HepG2 (cell line): ENCODE results near the gene ARG2. TPM values are rescaled to one million over a fixed set of nuclear protein-coding genes. Genes with fewer than 3 reads are reported as not detected.

Source experiments
- ATAC-seq: fragments of 200-7000 bp; cut with Tn5 transposase; 3 replicates; pipeline ENCODE4 v1.9.1; 2020; ENCODE audit warnings: mild to moderate bottlenecking, moderate library complexity
- BruUV-seq: library from RNA; stranded (reverse); fragments of 400-500 nt; replicated peaks from 2 replicates; lab custom pipeline; 2021; lab: Mats Ljungman, UMichigan
- CTCF ChIA-PET: fragments of 300-600 bp; formaldehyde crosslinking; extraction: SDS; loops from one replicate; lab custom pipeline; 2021; ENCODE audit warnings: low total read pairs, inconsistent platforms, low intra/inter-chr PET ratio; lab: Yijun Ruan, JAX
- POLR2A ChIA-PET: fragments of 350-600 bp; sonication (Branson Sonifier 250); formaldehyde crosslinking; loops from one replicate; lab custom pipeline; 2020; ENCODE audit warnings: antibody characterized with exemption, inconsistent platforms; lab: Yijun Ruan, JAX
- DNase-seq: peaks from one replicate; pipeline ENCODE4 v3.0.0-alpha.2; 2015; ENCODE audit warnings: low spot score
- FAIRE-seq: peaks from 3 replicates; lab custom pipeline; 2011; peaks lifted over from hg19 to GRCh38; lab: Jason Lieb, UNC
- H2AFZ ChIP-seq: one replicate; pipeline ENCODE4 v1.6.1; 2011; ENCODE audit warnings: low read length, inconsistent platforms
- H3K27ac ChIP-seq: fragments of 300-600 bp; 3 replicates; pipeline ENCODE4 v1.8.0; 2011; ENCODE audit warnings: mixed run types, mild to moderate bottlenecking, mixed read lengths, low read length, inconsistent platforms; ENCODE audit not compliant: insufficient read depth; ENCODE audit errors: extremely low read length
- H3K27me3 ChIP-seq, 2 experiments: fragments of 200-600 bp in 1 of 2; 2 replicates in 1 of 2; 3 replicates in 1 of 2; pipeline versions ENCODE4 v1.6.0 to v1.8.0; 2011; ENCODE audit warnings: low read length in 2 of 2, mild to moderate bottlenecking in 2 of 2, moderate library complexity in 2 of 2, inconsistent platforms in 1 of 2; ENCODE audit not compliant: insufficient read depth in 2 of 2, control insufficient read depth in 1 of 2
- H3K36me3 ChIP-seq, 2 experiments: fragments of 200-600 bp in 1 of 2; replicated peaks in 1 of 2; 2 replicates in 1 of 2; 3 replicates in 1 of 2; pipeline versions ENCODE4 v1.5.1 to v1.8.0; 2011; ENCODE audit warnings: low read length in 2 of 2, inconsistent platforms in 1 of 2; ENCODE audit not compliant: insufficient read depth in 2 of 2, control insufficient read depth in 1 of 2
- H3K4me1 ChIP-seq: 2 replicates; pipeline ENCODE4 v1.5.1; 2012; ENCODE audit warnings: low read length, inconsistent platforms; ENCODE audit not compliant: insufficient read depth
- H3K4me2 ChIP-seq: 2 replicates; pipeline ENCODE4 v1.6.0; 2011; ENCODE audit warnings: low read depth, low read length, inconsistent platforms
- H3K4me3 ChIP-seq, 3 experiments: fragments of 200-600 bp in 1 of 3; sonication (generic), shearing (Covaris generic) in 1 of 3; replicated peaks in 1 of 3; 2 replicates each; pipeline ENCODE4 v1.5.1; 2011 to 2016; ENCODE audit warnings: low read length in 3 of 3, inconsistent platforms in 2 of 3, low read depth in 2 of 3, mild to moderate bottlenecking in 2 of 3, control low read depth in 1 of 3, mixed read lengths in 1 of 3; ENCODE audit not compliant: insufficient read depth in 1 of 3
- H3K79me2 ChIP-seq: one replicate; pipeline ENCODE4 v1.6.1; 2011; ENCODE audit warnings: low read length, inconsistent platforms; ENCODE audit not compliant: insufficient read depth
- H3K9ac ChIP-seq: 2 replicates; pipeline ENCODE4 v1.6.0; 2011; ENCODE audit warnings: mild to moderate bottlenecking, low read depth, low read length, inconsistent platforms; ENCODE audit not compliant: insufficient read depth
- H3K9me3 ChIP-seq: 2 replicates; pipeline ENCODE4 v1.5.1; 2012; ENCODE audit warnings: mild to moderate bottlenecking, low read length
- H4K20me1 ChIP-seq: 2 replicates; pipeline ENCODE4 v1.6.0; 2011; ENCODE audit warnings: inconsistent platforms, mild to moderate bottlenecking, low read length, moderate library complexity; ENCODE audit not compliant: insufficient read depth
- CREB1 ChIP-seq, 2 experiments: fragments of 450-650 bp in 1 of 2; IDR thresholded peaks; 2 replicates each; pipeline ENCODE4 v1.6.1; 2016 to 2017; ENCODE audit warnings: control low read depth in 1 of 2, mild to moderate bottlenecking in 1 of 2, missing compliant biosample characterization in 1 of 2, missing genetic modification characterization in 1 of 2
- DNMT1 ChIP-seq: sonication (generic); formaldehyde crosslinking; IDR thresholded peaks from 2 replicates; pipeline ENCODE4 v1.5.1; 2020; ENCODE audit warnings: mild to moderate bottlenecking, missing genetic modification reagents
- ZSCAN22 ChIP-seq: sonication (generic); formaldehyde crosslinking; IDR thresholded peaks from 2 replicates; pipeline ENCODE4 v1.4.0; 2020; ENCODE audit warnings: mild to moderate bottlenecking, missing genetic modification reagents
- WGBS: methylation state at CpG from one replicate; pipeline ENCODE4 v1.1.6; 2017; ENCODE audit warnings: low lambda C conversion rate; 5-methylcytosine and 5-hydroxymethylcytosine counted together
- in situ Hi-C: cut with HindIII; loops from 2 replicates; pipeline ENCODE4 v1.10.0; 2017; ENCODE audit warnings: low pct_unique_long_range_greater_than_20kb; ENCODE audit not compliant: extremely low pct_ligation_motif_present
- intact Hi-C: fragments of 100-400 bp; cut with micrococcal nuclease; formaldehyde crosslinking; loops from one replicate; pipeline ENCODE4 v1.10.0; 2022; ENCODE audit not compliant: unreplicated experiment
- polyA plus RNA-seq, 8 experiments: library from polyadenylated mRNA; depleted of rRNA in 3 of 8; stranded (reverse) in 7 of 8; unstranded in 1 of 8; fragments of >200 nt; fragmentation: Illumina TruSeq in 4 of 8; extraction: Trizol in 4 of 8; gene quantifications; 2 replicates each; pipeline versions ENCODE4 v1.2.1 to v1.2.3, GENCODE V29; 2011 to 2016; ENCODE audit warnings: low read depth in 4 of 8, missing spikeins in 1 of 8, mixed read lengths in 1 of 8; ENCODE audit not compliant: insufficient read depth in 1 of 8
- total RNA-seq, 5 experiments: library from RNA; depleted of rRNA; stranded (reverse); fragments of >200 nt; fragmentation: Illumina TruSeq; extraction: Trizol; gene quantifications; 2 replicates each; pipeline ENCODE4 v1.2.3, GENCODE V29; 2016; ENCODE audit warnings: low read depth in 1 of 5
- TF ChIP-seq, protein P1 (sequence below): sonication (generic); formaldehyde crosslinking; IDR thresholded peaks from 2 replicates; pipeline ENCODE4 v1.5.1; 2020; ENCODE audit warnings: mild to moderate bottlenecking, missing genetic modification reagents, borderline replicate concordance

ARG2 gene
- total and polyA plus RNA-seq, 2 of the 13 experiments (the other 11 are each of a cell fraction or from before 2014, with no cell fraction given): 37.5 to 73.6 TPM

DNA sequence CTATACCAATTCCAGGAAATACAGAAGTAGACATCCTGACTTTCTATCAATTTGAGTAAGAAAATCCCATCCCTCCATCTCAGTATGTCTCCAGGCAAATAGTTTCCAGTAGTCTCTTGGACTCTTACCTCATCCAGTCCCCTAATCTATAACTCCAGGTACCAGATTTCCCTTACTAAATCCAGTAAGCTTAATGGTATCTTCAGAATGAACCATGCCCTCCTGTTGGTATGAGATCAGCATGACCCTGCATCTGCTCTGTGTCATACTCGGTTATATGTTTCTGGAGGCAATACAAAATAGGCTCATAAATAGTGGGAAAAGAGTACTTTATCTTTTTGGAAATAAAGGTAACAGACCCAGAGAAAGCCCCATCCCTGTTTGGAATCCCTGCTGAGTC is 38.1 kb upstream of the ARG2 start:
- H3K27ac ChIP-seq: no peak overlapping the region
- no TSS peak for BruUV-seq
- ChIA-PET CTCF (no interaction called here), POLR2A (interaction anchor here (1.5 kb wide), 1 partner anchor 85 kb away, joined by 3 read pairs; no protein-coding TSS in a partner anchor)
- no peak overlapping the region for H2AFZ ChIP-seq
- WGBS: 84% methylated on average over 1 of the region's 1 CpG
- no peak for FAIRE-seq
- H3K27me3 ChIP-seq: no peaks in the 10 kb centered on the region
- no peaks in the 10 kb centered on the region for H3K79me2 ChIP-seq
- no peaks in the 10 kb centered on the region for H4K20me1 ChIP-seq
- no peak overlapping the region for H3K4me2 ChIP-seq
- no peak overlapping the region for H3K9ac ChIP-seq
- in situ Hi-C loops (loop anchor here (10.0 kb wide), 2 partner anchors 83 to 123 kb away; partner anchors contain the start of gene RDH12), intact Hi-C loops (loop anchor here (5.0 kb wide), 1 partner anchor 71 kb away; no protein-coding TSS in a partner anchor)
- DNase-seq: no peak
- H3K4me3 ChIP-seq: no peak overlapping the region
- no peaks in the 10 kb centered on the region for H3K9me3 ChIP-seq
- ATAC-seq: no peak
- no peaks in the 10 kb centered on the region for H3K4me1 ChIP-seq
- TF ChIP-seq, protein P1, sequence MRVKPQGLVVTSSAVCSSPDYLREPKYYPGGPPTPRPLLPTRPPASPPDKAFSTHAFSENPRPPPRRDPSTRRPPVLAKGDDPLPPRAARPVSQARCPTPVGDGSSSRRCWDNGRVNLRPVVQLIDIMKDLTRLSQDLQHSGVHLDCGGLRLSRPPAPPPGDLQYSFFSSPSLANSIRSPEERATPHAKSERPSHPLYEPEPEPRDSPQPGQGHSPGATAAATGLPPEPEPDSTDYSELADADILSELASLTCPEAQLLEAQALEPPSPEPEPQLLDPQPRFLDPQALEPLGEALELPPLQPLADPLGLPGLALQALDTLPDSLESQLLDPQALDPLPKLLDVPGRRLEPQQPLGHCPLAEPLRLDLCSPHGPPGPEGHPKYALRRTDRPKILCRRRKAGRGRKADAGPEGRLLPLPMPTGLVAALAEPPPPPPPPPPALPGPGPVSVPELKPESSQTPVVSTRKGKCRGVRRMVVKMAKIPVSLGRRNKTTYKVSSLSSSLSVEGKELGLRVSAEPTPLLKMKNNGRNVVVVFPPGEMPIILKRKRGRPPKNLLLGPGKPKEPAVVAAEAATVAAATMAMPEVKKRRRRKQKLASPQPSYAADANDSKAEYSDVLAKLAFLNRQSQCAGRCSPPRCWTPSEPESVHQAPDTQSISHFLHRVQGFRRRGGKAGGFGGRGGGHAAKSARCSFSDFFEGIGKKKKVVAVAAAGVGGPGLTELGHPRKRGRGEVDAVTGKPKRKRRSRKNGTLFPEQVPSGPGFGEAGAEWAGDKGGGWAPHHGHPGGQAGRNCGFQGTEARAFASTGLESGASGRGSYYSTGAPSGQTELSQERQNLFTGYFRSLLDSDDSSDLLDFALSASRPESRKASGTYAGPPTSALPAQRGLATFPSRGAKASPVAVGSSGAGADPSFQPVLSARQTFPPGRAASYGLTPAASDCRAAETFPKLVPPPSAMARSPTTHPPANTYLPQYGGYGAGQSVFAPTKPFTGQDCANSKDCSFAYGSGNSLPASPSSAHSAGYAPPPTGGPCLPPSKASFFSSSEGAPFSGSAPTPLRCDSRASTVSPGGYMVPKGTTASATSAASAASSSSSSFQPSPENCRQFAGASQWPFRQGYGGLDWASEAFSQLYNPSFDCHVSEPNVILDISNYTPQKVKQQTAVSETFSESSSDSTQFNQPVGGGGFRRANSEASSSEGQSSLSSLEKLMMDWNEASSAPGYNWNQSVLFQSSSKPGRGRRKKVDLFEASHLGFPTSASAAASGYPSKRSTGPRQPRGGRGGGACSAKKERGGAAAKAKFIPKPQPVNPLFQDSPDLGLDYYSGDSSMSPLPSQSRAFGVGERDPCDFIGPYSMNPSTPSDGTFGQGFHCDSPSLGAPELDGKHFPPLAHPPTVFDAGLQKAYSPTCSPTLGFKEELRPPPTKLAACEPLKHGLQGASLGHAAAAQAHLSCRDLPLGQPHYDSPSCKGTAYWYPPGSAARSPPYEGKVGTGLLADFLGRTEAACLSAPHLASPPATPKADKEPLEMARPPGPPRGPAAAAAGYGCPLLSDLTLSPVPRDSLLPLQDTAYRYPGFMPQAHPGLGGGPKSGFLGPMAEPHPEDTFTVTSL: no peak
- TF ChIP-seq CREB1 (IDR thresholded peaks at IDR 0.05) (no peak), CREB1 (CRISPR knock-in tag; IDR thresholded peaks at IDR 0.05) (no peak), DNMT1 (CRISPR knock-in tag) (no peak), ZSCAN22 (CRISPR knock-in tag) (no peak)
- peaks cover 0 to 3% of the 10 kb centered on the region in 2 experiments; a peak in 2 of 5 replicates for H3K36me3 ChIP-seq
